A673 (cell line): Measurements from ENCODE around the gene EEF1AKMT3.

Source experiments
- EZH2 ChIP-seq: fragments of 200-600 bp; sonication (generic); IDR thresholded peaks from 2 replicates; pipeline ENCODE4 v1.6.1; 2017; ENCODE audit warnings: borderline replicate concordance, low read depth, mild to moderate bottlenecking, mixed read lengths, antibody characterized with exemption, low read length; ENCODE audit not compliant: poor library complexity, severe bottlenecking
- TF ChIP-seq, protein P1 (sequence below): fragments of 300-800, 200-600 bp; sonication (generic); conservative IDR thresholded peaks from 2 replicates; pipeline ENCODE4 v1.5.1; 2017; ENCODE audit warnings: low read depth, mild to moderate bottlenecking, antibody characterized with exemption, low read length, moderate library complexity, mixed read lengths

- no peak for TF ChIP-seq EZH2
- TF ChIP-seq, protein P1, sequence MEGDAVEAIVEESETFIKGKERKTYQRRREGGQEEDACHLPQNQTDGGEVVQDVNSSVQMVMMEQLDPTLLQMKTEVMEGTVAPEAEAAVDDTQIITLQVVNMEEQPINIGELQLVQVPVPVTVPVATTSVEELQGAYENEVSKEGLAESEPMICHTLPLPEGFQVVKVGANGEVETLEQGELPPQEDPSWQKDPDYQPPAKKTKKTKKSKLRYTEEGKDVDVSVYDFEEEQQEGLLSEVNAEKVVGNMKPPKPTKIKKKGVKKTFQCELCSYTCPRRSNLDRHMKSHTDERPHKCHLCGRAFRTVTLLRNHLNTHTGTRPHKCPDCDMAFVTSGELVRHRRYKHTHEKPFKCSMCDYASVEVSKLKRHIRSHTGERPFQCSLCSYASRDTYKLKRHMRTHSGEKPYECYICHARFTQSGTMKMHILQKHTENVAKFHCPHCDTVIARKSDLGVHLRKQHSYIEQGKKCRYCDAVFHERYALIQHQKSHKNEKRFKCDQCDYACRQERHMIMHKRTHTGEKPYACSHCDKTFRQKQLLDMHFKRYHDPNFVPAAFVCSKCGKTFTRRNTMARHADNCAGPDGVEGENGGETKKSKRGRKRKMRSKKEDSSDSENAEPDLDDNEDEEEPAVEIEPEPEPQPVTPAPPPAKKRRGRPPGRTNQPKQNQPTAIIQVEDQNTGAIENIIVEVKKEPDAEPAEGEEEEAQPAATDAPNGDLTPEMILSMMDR, result no peak
Observed at GRCh38 chr12:57753756-57754337, 18.6 kb upstream of the EEF1AKMT3 start.
